ENCODE measurements around the gene PAPPA. TPM values are rescaled to one million over a fixed set of nuclear protein-coding genes. Genes with fewer than 3 reads are reported as not detected.

PAPPA gene
- total RNA-seq, 1 donor from 2014 or later = 172 TPM

GRCh38 chr9:116212986-116213692 is 59.5 kb downstream of the PAPPA start:
- Histone ChIP-seq H3K27ac (ENCODE audit: low read depth, low read length) (no peak overlapping the region), H4K20me1 (ENCODE audit: insufficient read depth, low read length) (peaks cover 10% of the 10 kb centered on the region), H3K79me2 (ENCODE audit: insufficient read depth, low read length) (no peaks in the 10 kb centered on the region), H3K27me3 (ENCODE audit: insufficient read depth, low read length) (no peaks in the 10 kb centered on the region), H3K9me3 (ENCODE audit: insufficient read depth, low read depth, low read length) (no peaks in the 10 kb centered on the region), H3K4me3 (ENCODE audit: insufficient read depth, low read depth, low read length) (no peak overlapping the region), H2AFZ (ENCODE audit: low read depth, low read length) (no peak overlapping the region), H3K9ac (ENCODE audit: low read length) (no peak overlapping the region), H3K4me2 (ENCODE audit: low read length) (no peak overlapping the region), H3K36me3 (ENCODE audit: insufficient read depth, low read length) (peaks cover 16% of the 10 kb centered on the region), H3K4me1 (ENCODE audit: insufficient read depth, low read length) (no peaks in the 10 kb centered on the region)
- Mint-ChIP-seq H3K27ac (ENCODE audit: unreplicated experiment) (peak overlapping the region; percentile 58), H3K27me3 (ENCODE audit: low read depth, unreplicated experiment) (no peaks in the 10 kb centered on the region), H3K4me3 (ENCODE audit: unreplicated experiment) (no peak overlapping the region), H3K9me3 (ENCODE audit: unreplicated experiment) (peaks cover 3% of the 10 kb centered on the region), H3K4me1 (ENCODE audit: low read depth, unreplicated experiment) (peaks cover 30% of the 10 kb centered on the region), H3K36me3 (ENCODE audit: low read depth, unreplicated experiment) (peaks cover 62% of the 10 kb centered on the region)
- no peak for TF ChIP-seq CTCF (IDR thresholded peaks at IDR 0.05; ENCODE audit: insufficient read depth, low read depth, low read length)
- no peak for TF ChIP-seq EZH2 (IDR thresholded peaks at IDR 0.05; ENCODE audit: insufficient read depth, low read length)
- FAIRE-seq = no peak
- no peak for DNase-seq (ENCODE audit: low read depth)

- no peak overlapping the region for H3K4me2 ChIP-seq (ENCODE audit: low read length)
Observed at GRCh38 chr9:116213693-116214047, 60.1 kb downstream of the PAPPA start.

More at GRCh38 chr9:116213693-116214047, 60.1 kb downstream of the PAPPA start:
- Mint-ChIP-seq H3K4me3 (ENCODE audit: unreplicated experiment) (no peak overlapping the region), H3K9me3 (ENCODE audit: unreplicated experiment) (peaks cover 3% of the 10 kb centered on the region), H3K27ac (ENCODE audit: unreplicated experiment) (no peak overlapping the region), H3K4me1 (ENCODE audit: low read depth, unreplicated experiment) (peaks cover 24% of the 10 kb centered on the region), H3K36me3 (ENCODE audit: low read depth, unreplicated experiment) (peaks cover 63% of the 10 kb centered on the region), H3K27me3 (ENCODE audit: low read depth, unreplicated experiment) (no peaks in the 10 kb centered on the region)
- Histone ChIP-seq H3K4me1 (ENCODE audit: insufficient read depth, low read length) (no peaks in the 10 kb centered on the region), H3K36me3 (ENCODE audit: insufficient read depth, low read length) (peaks cover 16% of the 10 kb centered on the region), H3K4me3 (ENCODE audit: insufficient read depth, low read depth, low read length) (no peak overlapping the region), H3K27me3 (ENCODE audit: insufficient read depth, low read length) (no peaks in the 10 kb centered on the region), H2AFZ (ENCODE audit: low read depth, low read length) (no peak overlapping the region), H3K9ac (ENCODE audit: low read length) (no peak overlapping the region), H3K9me3 (ENCODE audit: insufficient read depth, low read depth, low read length) (no peaks in the 10 kb centered on the region), H4K20me1 (ENCODE audit: insufficient read depth, low read length) (peaks cover 10% of the 10 kb centered on the region), H3K27ac (ENCODE audit: low read depth, low read length) (no peak overlapping the region), H3K79me2 (ENCODE audit: insufficient read depth, low read length) (no peaks in the 10 kb centered on the region)
- FAIRE-seq = no peak
- peak; percentile 23 for DNase-seq (ENCODE audit: low read depth)
- no peak for TF ChIP-seq EZH2 (IDR thresholded peaks at IDR 0.05; ENCODE audit: insufficient read depth, low read length)
- no peak for TF ChIP-seq CTCF (IDR thresholded peaks at IDR 0.05; ENCODE audit: insufficient read depth, low read depth, low read length)
